OCI-LY7 (cell line): ENCODE measurements around the gene ARFGAP1. TPM values are rescaled to one million over a fixed set of nuclear protein-coding genes. Genes with fewer than 3 reads are reported as not detected.

Source experiments
- BruUV-seq: library from RNA; stranded (reverse); fragments of 400-500 nt; replicated peaks from 2 replicates; lab custom pipeline; 2021; lab: Mats Ljungman, UMichigan
- CTCF ChIA-PET: fragments of 300-600 bp; sonication (Branson Sonifier 250); formaldehyde crosslinking; loops from one replicate; lab custom pipeline; 2022; ENCODE audit warnings: antibody characterized with exemption; ENCODE audit not compliant: unreplicated experiment; lab: Charles Lee
- POLR2A ChIA-PET: fragments of 300-600 bp; sonication (Branson Sonifier 250); formaldehyde crosslinking; loops from one replicate; lab custom pipeline; 2022; ENCODE audit warnings: antibody characterized with exemption; lab: Charles Lee
- DNase-seq: peaks from one replicate; pipeline ENCODE4 v3.0.0-alpha.2; 2015; ENCODE audit warnings: low spot score
- H2AFZ ChIP-seq: fragments of 200-600 bp; sonication (generic), shearing (Covaris generic); 2 replicates; pipeline ENCODE4 v1.6.1; 2014; ENCODE audit warnings: mild to moderate bottlenecking, antibody characterized with exemption, low read length, moderate library complexity
- H3K27ac ChIP-seq: fragments of 200-600 bp; sonication (generic); 2 replicates; pipeline ENCODE4 v1.5.1; 2014; ENCODE audit warnings: mixed run types, low read depth, mild to moderate bottlenecking, moderate library complexity, low read length, inconsistent platforms; ENCODE audit not compliant: poor library complexity, severe bottlenecking
- H3K36me3 ChIP-seq: fragments of 200-600 bp; sonication (generic); 2 replicates; pipeline ENCODE4 v1.6.1; 2014; ENCODE audit warnings: mild to moderate bottlenecking, antibody characterized with exemption, low read length, moderate library complexity, mixed read lengths; ENCODE audit not compliant: insufficient read depth
- H3K4me1 ChIP-seq: fragments of 200-600 bp; sonication (generic); 2 replicates; pipeline ENCODE4 v1.5.1; 2014; ENCODE audit warnings: mild to moderate bottlenecking, low read length; ENCODE audit not compliant: insufficient read depth, poor library complexity, severe bottlenecking
- H3K4me2 ChIP-seq: fragments of 200-600 bp; sonication (generic); 2 replicates; pipeline ENCODE4 v1.6.1; 2014; ENCODE audit warnings: mild to moderate bottlenecking, low read length
- H3K4me3 ChIP-seq: fragments of 200-600 bp; sonication (generic); 2 replicates; pipeline ENCODE4 v1.5.1; 2014; ENCODE audit warnings: mild to moderate bottlenecking, low read depth, low read length; ENCODE audit not compliant: poor library complexity, severe bottlenecking
- H3K79me2 ChIP-seq: fragments of 200-600 bp; sonication (generic); 2 replicates; pipeline ENCODE4 v1.6.1; 2016; ENCODE audit warnings: low read depth, mild to moderate bottlenecking, low read length, moderate library complexity, mixed read lengths; ENCODE audit not compliant: insufficient read depth
- H3K9me2 ChIP-seq: fragments of 200-600 bp; sonication (generic); 2 replicates; pipeline ENCODE4 v1.6.1; 2016; ENCODE audit warnings: mild to moderate bottlenecking, low read length, mixed read lengths; ENCODE audit not compliant: insufficient read depth
- H3K9me3 ChIP-seq: fragments of 200-600 bp; sonication (generic); 2 replicates; pipeline ENCODE4 v1.6.1; 2014; ENCODE audit warnings: mild to moderate bottlenecking, mixed run types, low read length, mixed read lengths
- H4K20me1 ChIP-seq: fragments of 200-600 bp; sonication (generic); 2 replicates; pipeline ENCODE4 v1.6.1; 2014; ENCODE audit warnings: mild to moderate bottlenecking, antibody characterized with exemption, low read length, moderate library complexity, mixed read lengths; ENCODE audit not compliant: insufficient read depth
- CTCF ChIP-seq: fragments of 200-600 bp; sonication (generic); conservative IDR thresholded peaks from 2 replicates; pipeline ENCODE4 v1.5.1; 2014; ENCODE audit warnings: mild to moderate bottlenecking, antibody characterized with exemption, low read length, moderate library complexity, mixed read lengths
- EZH2phosphoT487 ChIP-seq: fragments of 200-600 bp; sonication (generic); IDR thresholded peaks from 2 replicates; pipeline ENCODE4 v1.6.1; 2018; ENCODE audit warnings: low read depth, borderline replicate concordance, mild to moderate bottlenecking, mixed run types, antibody characterized with exemption, low read length, moderate library complexity, mixed read lengths
- intact Hi-C: fragments of 100-400 bp; cut with micrococcal nuclease; formaldehyde crosslinking; loops from one replicate; pipeline ENCODE4 v1.10.0; 2022; ENCODE audit not compliant: unreplicated experiment
- total RNA-seq, 2 experiments: library from RNA; depleted of rRNA in 1 of 2; stranded (reverse); fragments of >200 nt in 1 of 2; shearing (Covaris generic) in 1 of 2; gene quantifications; 2 replicates each; pipeline ENCODE4 v1.2.3, GENCODE V29; 2014 to 2022

ARFGAP1 gene
- total RNA-seq, 2 experiments from 2014 or later: 57.9 to 105 TPM

- Histone ChIP-seq H3K4me3 (no peak overlapping the region), H3K79me2 (no peaks in the 10 kb centered on the region), H2AFZ (no peak overlapping the region), H3K36me3 (no peaks in the 10 kb centered on the region), H3K27ac (no peak overlapping the region), H3K9me3 (no peaks in the 10 kb centered on the region), H3K9me2 (no peaks in the 10 kb centered on the region), H4K20me1 (no peaks in the 10 kb centered on the region), H3K4me1 (no peaks in the 10 kb centered on the region), H3K4me2 (no peak overlapping the region)
- POLR2A ChIA-PET: no interaction called here
- no peak for TF ChIP-seq EZH2phosphoT487
- no peak for TF ChIP-seq CTCF
- no TSS peak for BruUV-seq
- CTCF ChIA-PET: no interaction called here
- DNase-seq: no peak
- intact Hi-C loops: no loop called here
Observed at GRCh38 chr20:63315731-63316491, 43.3 kb downstream of the ARFGAP1 start.

DNA sequence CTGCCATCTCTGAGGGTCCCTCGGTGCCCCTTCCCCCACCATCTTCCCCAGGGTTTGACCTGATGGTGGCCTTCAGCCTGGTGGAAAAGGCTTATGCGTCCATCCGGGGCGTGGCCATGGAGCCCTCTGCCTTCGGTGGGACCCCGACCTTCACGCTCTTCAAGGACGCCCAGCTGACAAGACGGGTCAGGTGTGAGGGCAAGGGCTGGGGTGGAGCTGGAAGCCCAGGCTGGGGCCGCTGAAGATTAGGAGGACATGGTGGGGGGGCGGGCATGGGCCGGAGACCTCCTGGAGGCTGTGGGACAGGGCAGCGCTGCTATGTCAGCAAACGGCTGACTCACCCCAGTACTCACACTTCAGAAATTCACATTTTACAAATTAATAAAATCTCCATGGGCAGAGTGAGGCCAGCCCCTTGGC, 43.9 kb downstream of the ARFGAP1 start:
- Histone ChIP-seq H4K20me1 (no peaks in the 10 kb centered on the region), H3K4me2 (no peak overlapping the region), H3K4me1 (no peaks in the 10 kb centered on the region), H2AFZ (no peak overlapping the region), H3K9me2 (no peaks in the 10 kb centered on the region), H3K9me3 (no peaks in the 10 kb centered on the region), H3K36me3 (no peaks in the 10 kb centered on the region), H3K79me2 (no peaks in the 10 kb centered on the region), H3K27ac (no peak overlapping the region), H3K4me3 (no peak overlapping the region)
- POLR2A ChIA-PET: no interaction called here
- DNase-seq: no peak
- intact Hi-C loops: no loop called here
- TF ChIP-seq CTCF (no peak), EZH2phosphoT487 (no peak)
- no TSS peak for BruUV-seq
- CTCF ChIA-PET: no interaction called here

GRCh38 chr20:63317061-63317460, 44.4 kb downstream of the ARFGAP1 start:
- DNase-seq: no peak
- Histone ChIP-seq H3K4me3 (no peak overlapping the region), H2AFZ (no peak overlapping the region), H3K9me3 (no peaks in the 10 kb centered on the region), H3K27ac (no peak overlapping the region), H4K20me1 (no peaks in the 10 kb centered on the region), H3K9me2 (no peaks in the 10 kb centered on the region), H3K79me2 (no peaks in the 10 kb centered on the region), H3K4me1 (no peaks in the 10 kb centered on the region), H3K4me2 (no peak overlapping the region), H3K36me3 (no peaks in the 10 kb centered on the region)
- BruUV-seq: no TSS peak
- intact Hi-C loops: no loop called here
- TF ChIP-seq EZH2phosphoT487: no peak
- TF ChIP-seq CTCF: no peak
- CTCF ChIA-PET: interaction anchor here (0.6 kb wide), 1 partner anchor 292 kb away, joined by 5 read pairs; no protein-coding TSS in a partner anchor
- POLR2A ChIA-PET: no interaction called here
